K562 (cell line): ENCODE measurements around the gene ZWINT.

Experiments used
- CBFA2T2 ChIP-seq: fragments of 450-650 bp; conservative IDR thresholded peaks from 2 replicates; pipeline ENCODE4 v1.6.1; 2017; ENCODE audit warnings: mild to moderate bottlenecking
- CREB1 ChIP-seq, 2 experiments: sonication (generic) in 1 of 2; formaldehyde crosslinking in 1 of 2; IDR thresholded peaks; 2 replicates each; pipeline versions ENCODE4 v1.6.1 to v1.8.0; 2012 to 2022; ENCODE audit warnings: inconsistent platforms in 1 of 2, mild to moderate bottlenecking in 1 of 2, missing genetic modification reagents in 1 of 2, moderate library complexity in 1 of 2
- NRF1 ChIP-seq, 2 experiments: fragments of 450-650 bp; IDR thresholded peaks in 1 of 2; conservative IDR thresholded peaks in 1 of 2; 2 replicates each; pipeline ENCODE4 v1.6.1; 2014; ENCODE audit warnings: mild to moderate bottlenecking in 2 of 2
- POLR2AphosphoS5 ChIP-seq: IDR thresholded peaks from 2 replicates; pipeline ENCODE4 v1.6.1; 2011; ENCODE audit warnings: mild to moderate bottlenecking, low read depth, low read length, moderate library complexity; ENCODE audit not compliant: control insufficient read depth, insufficient read depth
- PTBP1 ChIP-seq: fragments of 200-400 bp; formaldehyde crosslinking; IDR thresholded peaks from 2 replicates; pipeline ENCODE4 v1.6.1; 2017; ENCODE audit warnings: low read depth, low read length
- TCF7L2 ChIP-seq: fragments of 150-350 bp; IDR thresholded peaks from 2 replicates; pipeline ENCODE4 v1.6.1; 2016; ENCODE audit warnings: low read depth, mild to moderate bottlenecking, low read length, moderate library complexity
- ZBTB8A ChIP-seq: fragments of 450-650 bp; IDR thresholded peaks from 2 replicates; pipeline ENCODE4 v1.6.1; 2018; ENCODE audit warnings: mild to moderate bottlenecking, moderate library complexity; ENCODE audit not compliant: partially characterized antibody
- ZNF551 ChIP-seq: fragments of 250-450 bp; sonication (Bioruptor Pico); IDR thresholded peaks from 2 replicates; pipeline ENCODE4 v1.5.0; 2021; ENCODE audit warnings: mild to moderate bottlenecking, moderate library complexity
- ZNF584 ChIP-seq: fragments of 200-800 bp; sonication (Bioruptor generic); IDR thresholded peaks from 2 replicates; pipeline ENCODE4 v1.6.1; 2016; ENCODE audit warnings: low read depth, mild to moderate bottlenecking, missing genetic modification characterization, missing compliant biosample characterization
- TF ChIP-seq, protein P1 (sequence below): sonication (generic); formaldehyde crosslinking; IDR thresholded peaks from 2 replicates; pipeline ENCODE4 v1.8.0; 2022; ENCODE audit warnings: mild to moderate bottlenecking, missing genetic modification reagents
- TF ChIP-seq, protein P2 (sequence below): IDR thresholded peaks from 3 replicates; pipeline ENCODE4 v1.6.1; 2011; ENCODE audit warnings: borderline replicate concordance, mild to moderate bottlenecking; ENCODE audit not compliant: insufficient read length, insufficient read depth
- TF ChIP-seq, protein P3 (sequence below), 3 experiments: IDR thresholded peaks in 2 of 3; conservative IDR thresholded peaks in 1 of 3; 2 replicates each; pipeline ENCODE4 v1.5.1; 2011 to 2012; ENCODE audit warnings: low read length in 3 of 3, mild to moderate bottlenecking in 3 of 3, control low read depth in 2 of 3, improper control_type of control experiment in 1 of 3, inconsistent platforms in 1 of 3, low read depth in 1 of 3, mixed read lengths in 1 of 3, moderate library complexity in 1 of 3; ENCODE audit not compliant: insufficient read depth in 2 of 3

DNA sequence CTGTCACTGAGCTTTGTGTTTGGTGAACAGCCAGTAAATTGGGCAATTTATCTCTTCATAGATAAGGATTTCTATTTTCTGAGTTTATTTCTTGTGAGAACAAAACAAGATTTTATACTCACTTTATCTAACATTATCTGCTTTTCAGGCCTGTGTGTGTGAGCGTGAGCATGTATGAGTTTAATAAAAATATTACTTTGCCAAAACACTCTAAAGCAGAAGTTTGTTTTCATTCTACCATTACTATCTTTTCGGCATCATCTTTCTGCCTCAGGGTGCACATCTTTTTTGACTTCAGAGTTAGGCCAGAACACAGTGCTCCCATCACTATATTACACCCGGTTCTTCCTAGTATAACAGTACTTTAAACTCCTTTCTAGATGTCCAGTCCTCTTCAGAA is 13.0 kb downstream of the ZWINT start:
- TF ChIP-seq CBFA2T2 (no peak), TCF7L2 (no peak), CREB1 (IDR thresholded peaks at IDR 0.05) (no peak), CREB1 (CRISPR knock-in tag; IDR thresholded peaks at IDR 0.05) (no peak), NRF1 (conservative IDR thresholded peaks at IDR 0.05 in 1 of 2, IDR thresholded peaks at IDR 0.05 in 1 of 2) (no peak), ZNF551 (CRISPR knock-in tag) (no peak), ZNF584 (no peak), ZBTB8A (no peak), PTBP1 (no peak), POLR2AphosphoS5 (no peak)
- TF ChIP-seq, protein P1, sequence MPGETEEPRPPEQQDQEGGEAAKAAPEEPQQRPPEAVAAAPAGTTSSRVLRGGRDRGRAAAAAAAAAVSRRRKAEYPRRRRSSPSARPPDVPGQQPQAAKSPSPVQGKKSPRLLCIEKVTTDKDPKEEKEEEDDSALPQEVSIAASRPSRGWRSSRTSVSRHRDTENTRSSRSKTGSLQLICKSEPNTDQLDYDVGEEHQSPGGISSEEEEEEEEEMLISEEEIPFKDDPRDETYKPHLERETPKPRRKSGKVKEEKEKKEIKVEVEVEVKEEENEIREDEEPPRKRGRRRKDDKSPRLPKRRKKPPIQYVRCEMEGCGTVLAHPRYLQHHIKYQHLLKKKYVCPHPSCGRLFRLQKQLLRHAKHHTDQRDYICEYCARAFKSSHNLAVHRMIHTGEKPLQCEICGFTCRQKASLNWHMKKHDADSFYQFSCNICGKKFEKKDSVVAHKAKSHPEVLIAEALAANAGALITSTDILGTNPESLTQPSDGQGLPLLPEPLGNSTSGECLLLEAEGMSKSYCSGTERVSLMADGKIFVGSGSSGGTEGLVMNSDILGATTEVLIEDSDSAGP: no peak
- TF ChIP-seq, protein P2, sequence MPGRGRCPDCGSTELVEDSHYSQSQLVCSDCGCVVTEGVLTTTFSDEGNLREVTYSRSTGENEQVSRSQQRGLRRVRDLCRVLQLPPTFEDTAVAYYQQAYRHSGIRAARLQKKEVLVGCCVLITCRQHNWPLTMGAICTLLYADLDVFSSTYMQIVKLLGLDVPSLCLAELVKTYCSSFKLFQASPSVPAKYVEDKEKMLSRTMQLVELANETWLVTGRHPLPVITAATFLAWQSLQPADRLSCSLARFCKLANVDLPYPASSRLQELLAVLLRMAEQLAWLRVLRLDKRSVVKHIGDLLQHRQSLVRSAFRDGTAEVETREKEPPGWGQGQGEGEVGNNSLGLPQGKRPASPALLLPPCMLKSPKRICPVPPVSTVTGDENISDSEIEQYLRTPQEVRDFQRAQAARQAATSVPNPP: no peak
- TF ChIP-seq, protein P3, sequence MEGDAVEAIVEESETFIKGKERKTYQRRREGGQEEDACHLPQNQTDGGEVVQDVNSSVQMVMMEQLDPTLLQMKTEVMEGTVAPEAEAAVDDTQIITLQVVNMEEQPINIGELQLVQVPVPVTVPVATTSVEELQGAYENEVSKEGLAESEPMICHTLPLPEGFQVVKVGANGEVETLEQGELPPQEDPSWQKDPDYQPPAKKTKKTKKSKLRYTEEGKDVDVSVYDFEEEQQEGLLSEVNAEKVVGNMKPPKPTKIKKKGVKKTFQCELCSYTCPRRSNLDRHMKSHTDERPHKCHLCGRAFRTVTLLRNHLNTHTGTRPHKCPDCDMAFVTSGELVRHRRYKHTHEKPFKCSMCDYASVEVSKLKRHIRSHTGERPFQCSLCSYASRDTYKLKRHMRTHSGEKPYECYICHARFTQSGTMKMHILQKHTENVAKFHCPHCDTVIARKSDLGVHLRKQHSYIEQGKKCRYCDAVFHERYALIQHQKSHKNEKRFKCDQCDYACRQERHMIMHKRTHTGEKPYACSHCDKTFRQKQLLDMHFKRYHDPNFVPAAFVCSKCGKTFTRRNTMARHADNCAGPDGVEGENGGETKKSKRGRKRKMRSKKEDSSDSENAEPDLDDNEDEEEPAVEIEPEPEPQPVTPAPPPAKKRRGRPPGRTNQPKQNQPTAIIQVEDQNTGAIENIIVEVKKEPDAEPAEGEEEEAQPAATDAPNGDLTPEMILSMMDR (IDR thresholded peaks at IDR 0.05 in 2 of 3, conservative IDR thresholded peaks at IDR 0.05 in 1 of 3; ENCODE audit: insufficient read depth in 2 of 3, low read depth in 1 of 3, low read length in 3 of 3): no peak
